Esophagus muscularis mucosa (tissue), 3 donors: ENCODE measurements around the gene PARG.

Experiments used
- POLR2A ChIP-seq: fragments of 450-650 bp; IDR thresholded peaks from one replicate; pipeline ENCODE4 v1.6.1; 2017; ENCODE audit warnings: antibody characterized with exemption, moderate library complexity, mild to moderate bottlenecking, low read depth
- POLR2AphosphoS5 ChIP-seq, 2 donors: sonication (generic); formaldehyde crosslinking; IDR thresholded peaks; one replicate each; pipeline ENCODE4 v1.6.1; 2017; ENCODE audit warnings: antibody characterized with exemption in 2 of 2
- TF ChIP-seq, protein P1 (sequence below), 3 experiments: fragments of 200-600 bp in 2 of 3; fragments of 450-650 bp in 1 of 3; sonication (generic) in 2 of 3; IDR thresholded peaks; one replicate each; pipeline ENCODE4 v1.5.1; 2017 to 2019; ENCODE audit warnings: antibody characterized with exemption in 3 of 3, mild to moderate bottlenecking in 2 of 3, moderate library complexity in 1 of 3

- no peak for TF ChIP-seq POLR2A
- TF ChIP-seq, protein P1, sequence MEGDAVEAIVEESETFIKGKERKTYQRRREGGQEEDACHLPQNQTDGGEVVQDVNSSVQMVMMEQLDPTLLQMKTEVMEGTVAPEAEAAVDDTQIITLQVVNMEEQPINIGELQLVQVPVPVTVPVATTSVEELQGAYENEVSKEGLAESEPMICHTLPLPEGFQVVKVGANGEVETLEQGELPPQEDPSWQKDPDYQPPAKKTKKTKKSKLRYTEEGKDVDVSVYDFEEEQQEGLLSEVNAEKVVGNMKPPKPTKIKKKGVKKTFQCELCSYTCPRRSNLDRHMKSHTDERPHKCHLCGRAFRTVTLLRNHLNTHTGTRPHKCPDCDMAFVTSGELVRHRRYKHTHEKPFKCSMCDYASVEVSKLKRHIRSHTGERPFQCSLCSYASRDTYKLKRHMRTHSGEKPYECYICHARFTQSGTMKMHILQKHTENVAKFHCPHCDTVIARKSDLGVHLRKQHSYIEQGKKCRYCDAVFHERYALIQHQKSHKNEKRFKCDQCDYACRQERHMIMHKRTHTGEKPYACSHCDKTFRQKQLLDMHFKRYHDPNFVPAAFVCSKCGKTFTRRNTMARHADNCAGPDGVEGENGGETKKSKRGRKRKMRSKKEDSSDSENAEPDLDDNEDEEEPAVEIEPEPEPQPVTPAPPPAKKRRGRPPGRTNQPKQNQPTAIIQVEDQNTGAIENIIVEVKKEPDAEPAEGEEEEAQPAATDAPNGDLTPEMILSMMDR (IDR thresholded peaks at IDR 0.05) = no peak
- TF ChIP-seq POLR2AphosphoS5 (IDR thresholded peaks at IDR 0.05) = no peak
These were observed 124.0 kb downstream of the PARG start for GRCh38 chr10:49817845-49818244.
